HCT116 (cell line): ENCODE measurements around the gene ZNFX1. TPM values are rescaled to one million over a fixed set of nuclear protein-coding genes. Genes with fewer than 3 reads are reported as not detected.

ENCODE experiments used
- ATAC-seq: fragments of 200-7000 bp; cut with Tn5 transposase; 2 replicates; pipeline ENCODE4 v1.9.1; 2020; ENCODE audit warnings: mild to moderate bottlenecking, moderate library complexity
- BruUV-seq: library from RNA; stranded (reverse); fragments of 400-500 nt; replicated peaks from 2 replicates; lab custom pipeline; 2021; lab: Mats Ljungman, UMichigan
- CTCF ChIA-PET: fragments of 300-600 bp; sonication (Branson Sonifier 250); formaldehyde crosslinking; loops from one replicate; lab custom pipeline; 2021; ENCODE audit warnings: antibody characterized with exemption; lab: Charles Lee
- POLR2A ChIA-PET: fragments of 300-600, 350-600 bp; sonication (Branson Sonifier 250); formaldehyde crosslinking; loops from one replicate; lab custom pipeline; 2021; ENCODE audit warnings: antibody characterized with exemption; lab: Charles Lee
- RAD21 ChIA-PET, 2 experiments: fragments of 300-600 bp; sonication (Branson Sonifier 250); formaldehyde crosslinking; loops; one replicate each; lab custom pipeline; 2023; ENCODE audit warnings: low total read pairs in 2 of 2; ENCODE audit not compliant: uncharacterized antibody in 2 of 2, unreplicated experiment in 2 of 2, low non-redundant PET in 1 of 2; lab: Charles Lee
- DNase-seq: peaks from one replicate; pipeline ENCODE4 v3.0.0-alpha.2; 2010; ENCODE audit warnings: low read depth, low spot score
- H2AFZ ChIP-seq: fragments of 200-600 bp; shearing (Covaris generic), sonication (generic); 2 replicates; pipeline ENCODE4 v1.6.1; 2017; ENCODE audit warnings: low read depth, mixed run types, mixed read lengths, antibody characterized with exemption, low read length; ENCODE audit not compliant: poor library complexity, severe bottlenecking
- H3K27ac ChIP-seq: 2 replicates; pipeline ENCODE4 v1.5.1; 2012; ENCODE audit warnings: low read depth, low read length
- H3K27me3 ChIP-seq: fragments of 200-600 bp; sonication (generic); 2 replicates; pipeline ENCODE4 v1.6.1; 2016; ENCODE audit warnings: mixed run types, low read length, mixed read lengths; ENCODE audit not compliant: insufficient read depth
- H3K36me3 ChIP-seq, 2 experiments: fragments of 200-500 bp in 1 of 2; fragments of 200-600 bp in 1 of 2; sonication (Bioruptor generic) in 1 of 2; sonication (generic) in 1 of 2; 2 replicates each; pipeline versions ENCODE4 v1.5.1 to v1.6.1; 2014 to 2016; ENCODE audit warnings: low read length in 2 of 2, inconsistent platforms in 1 of 2, mixed read lengths in 1 of 2, mixed run types in 1 of 2; ENCODE audit not compliant: insufficient read depth in 2 of 2, control insufficient read depth in 1 of 2
- H3K4me1 ChIP-seq, 2 experiments: fragments of 200-600 bp in 1 of 2; sonication (generic) in 1 of 2; 2 replicates each; pipeline versions ENCODE4 v1.5.1 to v1.6.1; 2012 to 2017; ENCODE audit warnings: low read length in 2 of 2, inconsistent platforms in 1 of 2, mild to moderate bottlenecking in 1 of 2, mixed read lengths in 1 of 2, mixed run types in 1 of 2, moderate library complexity in 1 of 2; ENCODE audit not compliant: insufficient read depth in 2 of 2, control insufficient read depth in 1 of 2
- H3K4me2 ChIP-seq: fragments of 200-600 bp; sonication (generic); 2 replicates; pipeline ENCODE4 v1.6.1; 2017; ENCODE audit warnings: mixed run types, low read length, mixed read lengths
- H3K4me3 ChIP-seq, 2 experiments: fragments of 200-600 bp in 1 of 2; sonication (generic) in 1 of 2; replicated peaks in 1 of 2; 2 replicates each; pipeline ENCODE4 v1.5.1; 2011 to 2016; ENCODE audit warnings: low read length in 2 of 2, control low read depth in 1 of 2, low read depth in 1 of 2, mild to moderate bottlenecking in 1 of 2, mixed read lengths in 1 of 2, mixed run types in 1 of 2
- H3K79me2 ChIP-seq: fragments of 200-600 bp; sonication (generic); 2 replicates; pipeline ENCODE4 v1.6.1; 2017; ENCODE audit warnings: mild to moderate bottlenecking, mixed run types, low read length, moderate library complexity, mixed read lengths; ENCODE audit not compliant: insufficient read depth
- H3K9ac ChIP-seq: fragments of 200-600 bp; sonication (generic); 2 replicates; pipeline ENCODE4 v1.6.1; 2016; ENCODE audit warnings: low read length, mixed read lengths
- H3K9me2 ChIP-seq: fragments of 200-600 bp; sonication (generic), shearing (Covaris generic); 2 replicates; pipeline ENCODE4 v1.6.1; 2017; ENCODE audit warnings: mixed run types, mild to moderate bottlenecking, moderate library complexity; ENCODE audit not compliant: insufficient read depth
- H3K9me3 ChIP-seq, 2 experiments: fragments of 200-500 bp in 1 of 2; fragments of 200-600 bp in 1 of 2; sonication (Bioruptor generic) in 1 of 2; sonication (generic) in 1 of 2; 2 replicates each; pipeline ENCODE4 v1.6.1; 2014 to 2017; ENCODE audit warnings: low read length in 2 of 2, mixed read lengths in 2 of 2, inconsistent platforms in 1 of 2, low read depth in 1 of 2, mild to moderate bottlenecking in 1 of 2, mixed run types in 1 of 2, moderate library complexity in 1 of 2; ENCODE audit not compliant: control insufficient read depth in 1 of 2, insufficient read depth in 1 of 2
- H4K20me1 ChIP-seq: fragments of 200-600 bp; sonication (generic), shearing (Covaris generic); 2 replicates; pipeline ENCODE4 v1.6.1; 2017; ENCODE audit warnings: mixed run types, mild to moderate bottlenecking, moderate library complexity; ENCODE audit not compliant: insufficient read depth
- ATF3 ChIP-seq: IDR thresholded peaks from 2 replicates; pipeline ENCODE4 v1.6.1; 2012
- CBX3 ChIP-seq: IDR thresholded peaks from 2 replicates; pipeline ENCODE4 v1.6.1; 2012; ENCODE audit warnings: low read depth
- CEBPB ChIP-seq: IDR thresholded peaks from 2 replicates; pipeline ENCODE4 v1.6.1; 2012; ENCODE audit warnings: low read depth
- ELF1 ChIP-seq: IDR thresholded peaks from 2 replicates; pipeline ENCODE4 v1.6.1; 2012; ENCODE audit warnings: low read depth, borderline replicate concordance
- EZH2phosphoT487 ChIP-seq: fragments of 200-600 bp; IDR thresholded peaks from 2 replicates; pipeline ENCODE4 v1.6.1; 2018; ENCODE audit warnings: antibody characterized with exemption, borderline replicate concordance
- FOSL1 ChIP-seq: IDR thresholded peaks from 2 replicates; pipeline ENCODE4 v1.6.1; 2012; ENCODE audit warnings: low read depth
- JUND ChIP-seq: IDR thresholded peaks from 2 replicates; pipeline ENCODE4 v1.6.1; 2012
- POLR2A ChIP-seq: IDR thresholded peaks from 2 replicates; pipeline ENCODE4 v1.7.0; 2011; ENCODE audit warnings: borderline replicate concordance; ENCODE audit not compliant: insufficient read depth, insufficient read length; ENCODE audit errors: extremely low read depth
- RAD21 ChIP-seq: IDR thresholded peaks from 2 replicates; pipeline ENCODE4 v1.6.1; 2012; ENCODE audit warnings: low read depth, mild to moderate bottlenecking
- REST ChIP-seq: IDR thresholded peaks from 2 replicates; pipeline ENCODE4 v1.6.1; 2012; ENCODE audit warnings: low read depth
- SIN3A ChIP-seq: IDR thresholded peaks from 2 replicates; pipeline ENCODE4 v1.6.1; 2012; ENCODE audit warnings: low read depth
- SRF ChIP-seq: IDR thresholded peaks from 2 replicates; pipeline ENCODE4 v1.6.1; 2012; ENCODE audit warnings: low read depth
- TCF7L2 ChIP-seq: IDR thresholded peaks from 2 replicates; pipeline ENCODE4 v1.7.0; 2011; ENCODE audit warnings: borderline replicate concordance, inconsistent platforms; ENCODE audit not compliant: insufficient read depth, insufficient read length; ENCODE audit errors: extremely low read depth
- YY1 ChIP-seq: IDR thresholded peaks from 2 replicates; pipeline ENCODE4 v1.6.1; 2011; ENCODE audit warnings: low read length, low read depth, moderate library complexity, mild to moderate bottlenecking; ENCODE audit not compliant: insufficient replicate concordance; ENCODE audit errors: extremely low read depth
- ZFX ChIP-seq: fragments of 450-650 bp; IDR thresholded peaks from 2 replicates; pipeline ENCODE4 v1.6.1; 2017
- ZNF274 ChIP-seq: fragments of 200-500 bp; sonication (Bioruptor generic); IDR thresholded peaks from 2 replicates; pipeline ENCODE4 v1.6.1; 2014; ENCODE audit warnings: mild to moderate bottlenecking, low read depth, low read length, inconsistent platforms
- intact Hi-C: fragments of 100-400 bp; cut with micrococcal nuclease; formaldehyde crosslinking; loops from 2 replicates; pipeline ENCODE4 v1.10.0; 2022
- total RNA-seq: library from RNA; stranded (reverse); gene quantifications from one replicate; pipeline ENCODE4 v1.2.1, GENCODE V29; 2021; ENCODE audit not compliant: unreplicated experiment
- TF ChIP-seq, protein P1 (sequence below): IDR thresholded peaks from 2 replicates; pipeline ENCODE4 v1.6.1; 2011; ENCODE audit warnings: mild to moderate bottlenecking, low read length, moderate library complexity; ENCODE audit not compliant: insufficient replicate concordance; ENCODE audit errors: extremely low read depth
- TF ChIP-seq, protein P2 (sequence below), 3 experiments: fragments of 200-600 bp in 1 of 3; sonication (generic) in 1 of 3; IDR thresholded peaks in 2 of 3; conservative IDR thresholded peaks in 1 of 3; 2 replicates each; pipeline ENCODE4 v1.5.1; 2012 to 2017; ENCODE audit warnings: low read depth in 2 of 3, low read length in 2 of 3, antibody characterized with exemption in 1 of 3, borderline replicate concordance in 1 of 3, control low read depth in 1 of 3, mild to moderate bottlenecking in 1 of 3, mixed read lengths in 1 of 3, mixed run types in 1 of 3, moderate library complexity in 1 of 3; ENCODE audit not compliant: insufficient read depth in 1 of 3
- TF ChIP-seq, protein P3 (sequence below): IDR thresholded peaks from 2 replicates; pipeline ENCODE4 v1.6.1; 2012

The ZNFX1 gene
- total RNA-seq, 1 experiment from 2014 or later: 24.1 TPM

- intact Hi-C loops: no loop called here
- Histone ChIP-seq H3K36me3 (no peaks in the 10 kb centered on the region), H3K9me2 (no peaks in the 10 kb centered on the region), H3K4me3 (no peak overlapping the region), H4K20me1 (no peaks in the 10 kb centered on the region), H3K9me3 (peaks cover 0 to 4% of the 10 kb centered on the region in 2 experiments; a peak in 1 of 4 replicates), H3K27ac (no peak overlapping the region), H3K4me1 (no peaks in the 10 kb centered on the region), H3K4me2 (no peak overlapping the region), H2AFZ (no peak overlapping the region), H3K27me3 (peaks cover 7% of the 10 kb centered on the region; the same call in 1 of the 2 replicates), H3K79me2 (no peaks in the 10 kb centered on the region), H3K9ac (no peak overlapping the region)
- ChIA-PET POLR2A (no interaction called here), CTCF (no interaction called here), RAD21 (no interaction called here)
- no peak for ATAC-seq
- no peak for TF ChIP-seq TCF7L2
- no peak for TF ChIP-seq YY1
- TF ChIP-seq ZNF274: no peak
- TF ChIP-seq, protein P1, sequence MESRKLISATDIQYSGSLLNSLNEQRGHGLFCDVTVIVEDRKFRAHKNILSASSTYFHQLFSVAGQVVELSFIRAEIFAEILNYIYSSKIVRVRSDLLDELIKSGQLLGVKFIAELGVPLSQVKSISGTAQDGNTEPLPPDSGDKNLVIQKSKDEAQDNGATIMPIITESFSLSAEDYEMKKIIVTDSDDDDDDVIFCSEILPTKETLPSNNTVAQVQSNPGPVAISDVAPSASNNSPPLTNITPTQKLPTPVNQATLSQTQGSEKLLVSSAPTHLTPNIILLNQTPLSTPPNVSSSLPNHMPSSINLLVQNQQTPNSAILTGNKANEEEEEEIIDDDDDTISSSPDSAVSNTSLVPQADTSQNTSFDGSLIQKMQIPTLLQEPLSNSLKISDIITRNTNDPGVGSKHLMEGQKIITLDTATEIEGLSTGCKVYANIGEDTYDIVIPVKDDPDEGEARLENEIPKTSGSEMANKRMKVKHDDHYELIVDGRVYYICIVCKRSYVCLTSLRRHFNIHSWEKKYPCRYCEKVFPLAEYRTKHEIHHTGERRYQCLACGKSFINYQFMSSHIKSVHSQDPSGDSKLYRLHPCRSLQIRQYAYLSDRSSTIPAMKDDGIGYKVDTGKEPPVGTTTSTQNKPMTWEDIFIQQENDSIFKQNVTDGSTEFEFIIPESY: no peak
- TF ChIP-seq SRF: no peak
- TF ChIP-seq CEBPB: no peak
- TF ChIP-seq POLR2A: no peak
- TF ChIP-seq REST: no peak
- TF ChIP-seq ZFX: no peak
- no peak for TF ChIP-seq RAD21
- TF ChIP-seq FOSL1: no peak
- TF ChIP-seq EZH2phosphoT487: no peak
- no peak for TF ChIP-seq ELF1
- no peak for TF ChIP-seq SIN3A
- TF ChIP-seq ATF3: no peak
- TF ChIP-seq CBX3: no peak
- TF ChIP-seq JUND: no peak
- TF ChIP-seq, protein P2, sequence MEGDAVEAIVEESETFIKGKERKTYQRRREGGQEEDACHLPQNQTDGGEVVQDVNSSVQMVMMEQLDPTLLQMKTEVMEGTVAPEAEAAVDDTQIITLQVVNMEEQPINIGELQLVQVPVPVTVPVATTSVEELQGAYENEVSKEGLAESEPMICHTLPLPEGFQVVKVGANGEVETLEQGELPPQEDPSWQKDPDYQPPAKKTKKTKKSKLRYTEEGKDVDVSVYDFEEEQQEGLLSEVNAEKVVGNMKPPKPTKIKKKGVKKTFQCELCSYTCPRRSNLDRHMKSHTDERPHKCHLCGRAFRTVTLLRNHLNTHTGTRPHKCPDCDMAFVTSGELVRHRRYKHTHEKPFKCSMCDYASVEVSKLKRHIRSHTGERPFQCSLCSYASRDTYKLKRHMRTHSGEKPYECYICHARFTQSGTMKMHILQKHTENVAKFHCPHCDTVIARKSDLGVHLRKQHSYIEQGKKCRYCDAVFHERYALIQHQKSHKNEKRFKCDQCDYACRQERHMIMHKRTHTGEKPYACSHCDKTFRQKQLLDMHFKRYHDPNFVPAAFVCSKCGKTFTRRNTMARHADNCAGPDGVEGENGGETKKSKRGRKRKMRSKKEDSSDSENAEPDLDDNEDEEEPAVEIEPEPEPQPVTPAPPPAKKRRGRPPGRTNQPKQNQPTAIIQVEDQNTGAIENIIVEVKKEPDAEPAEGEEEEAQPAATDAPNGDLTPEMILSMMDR (IDR thresholded peaks at IDR 0.05 in 2 of 3, conservative IDR thresholded peaks at IDR 0.05 in 1 of 3; ENCODE audit: borderline replicate concordance in 1 of 3, insufficient read depth in 1 of 3, low read depth in 2 of 3, low read length in 2 of 3): no peak
- TF ChIP-seq, protein P3, sequence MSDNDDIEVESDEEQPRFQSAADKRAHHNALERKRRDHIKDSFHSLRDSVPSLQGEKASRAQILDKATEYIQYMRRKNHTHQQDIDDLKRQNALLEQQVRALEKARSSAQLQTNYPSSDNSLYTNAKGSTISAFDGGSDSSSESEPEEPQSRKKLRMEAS: no peak
- no peak for DNase-seq
- no TSS peak for BruUV-seq
Observed at GRCh38 chr20:49315580-49315979, 37.7 kb upstream of the ZNFX1 start.
